HepG2 (cell line): Measurements from ENCODE around the gene TRIM49D2. TPM values are rescaled to one million over a fixed set of nuclear protein-coding genes. Genes with fewer than 3 reads are reported as not detected.
"Not testable (repeated sequence)": the region's sequence is repeated elsewhere in the genome, so short reads cannot be mapped to it uniquely, and the experiment has no call there.

Source experiments
- ATAC-seq: fragments of 200-7000 bp; cut with Tn5 transposase; 3 replicates; pipeline ENCODE4 v1.9.1; 2020; ENCODE audit warnings: mild to moderate bottlenecking, moderate library complexity
- BruUV-seq: library from RNA; stranded (reverse); fragments of 400-500 nt; replicated peaks from 2 replicates; lab custom pipeline; 2021; lab: Mats Ljungman, UMichigan
- CTCF ChIA-PET: fragments of 300-600 bp; formaldehyde crosslinking; extraction: SDS; loops from one replicate; lab custom pipeline; 2021; ENCODE audit warnings: low total read pairs, inconsistent platforms, low intra/inter-chr PET ratio; lab: Yijun Ruan, JAX
- POLR2A ChIA-PET: fragments of 350-600 bp; sonication (Branson Sonifier 250); formaldehyde crosslinking; loops from one replicate; lab custom pipeline; 2020; ENCODE audit warnings: antibody characterized with exemption, inconsistent platforms; lab: Yijun Ruan, JAX
- DNase-seq: peaks from one replicate; pipeline ENCODE4 v3.0.0-alpha.2; 2015; ENCODE audit warnings: low spot score
- FAIRE-seq: peaks from 3 replicates; lab custom pipeline; 2011; peaks lifted over from hg19 to GRCh38; lab: Jason Lieb, UNC
- H2AFZ ChIP-seq: one replicate; pipeline ENCODE4 v1.6.1; 2011; ENCODE audit warnings: low read length, inconsistent platforms
- H3K27ac ChIP-seq: fragments of 300-600 bp; 3 replicates; pipeline ENCODE4 v1.8.0; 2011; ENCODE audit warnings: mixed run types, mild to moderate bottlenecking, mixed read lengths, low read length, inconsistent platforms; ENCODE audit not compliant: insufficient read depth; ENCODE audit errors: extremely low read length
- H3K27me3 ChIP-seq, 2 experiments: fragments of 200-600 bp in 1 of 2; 2 replicates in 1 of 2; 3 replicates in 1 of 2; pipeline versions ENCODE4 v1.6.0 to v1.8.0; 2011; ENCODE audit warnings: low read length in 2 of 2, mild to moderate bottlenecking in 2 of 2, moderate library complexity in 2 of 2, inconsistent platforms in 1 of 2; ENCODE audit not compliant: insufficient read depth in 2 of 2, control insufficient read depth in 1 of 2
- H3K36me3 ChIP-seq, 2 experiments: fragments of 200-600 bp in 1 of 2; replicated peaks in 1 of 2; 2 replicates in 1 of 2; 3 replicates in 1 of 2; pipeline versions ENCODE4 v1.5.1 to v1.8.0; 2011; ENCODE audit warnings: low read length in 2 of 2, inconsistent platforms in 1 of 2; ENCODE audit not compliant: insufficient read depth in 2 of 2, control insufficient read depth in 1 of 2
- H3K4me1 ChIP-seq: 2 replicates; pipeline ENCODE4 v1.5.1; 2012; ENCODE audit warnings: low read length, inconsistent platforms; ENCODE audit not compliant: insufficient read depth
- H3K4me2 ChIP-seq: 2 replicates; pipeline ENCODE4 v1.6.0; 2011; ENCODE audit warnings: low read depth, low read length, inconsistent platforms
- H3K4me3 ChIP-seq, 3 experiments: fragments of 200-600 bp in 1 of 3; sonication (generic), shearing (Covaris generic) in 1 of 3; replicated peaks in 1 of 3; 2 replicates each; pipeline ENCODE4 v1.5.1; 2011 to 2016; ENCODE audit warnings: low read length in 3 of 3, inconsistent platforms in 2 of 3, low read depth in 2 of 3, mild to moderate bottlenecking in 2 of 3, control low read depth in 1 of 3, mixed read lengths in 1 of 3; ENCODE audit not compliant: insufficient read depth in 1 of 3
- H3K79me2 ChIP-seq: one replicate; pipeline ENCODE4 v1.6.1; 2011; ENCODE audit warnings: low read length, inconsistent platforms; ENCODE audit not compliant: insufficient read depth
- H3K9ac ChIP-seq: 2 replicates; pipeline ENCODE4 v1.6.0; 2011; ENCODE audit warnings: mild to moderate bottlenecking, low read depth, low read length, inconsistent platforms; ENCODE audit not compliant: insufficient read depth
- H3K9me3 ChIP-seq: 2 replicates; pipeline ENCODE4 v1.5.1; 2012; ENCODE audit warnings: mild to moderate bottlenecking, low read length
- H4K20me1 ChIP-seq: 2 replicates; pipeline ENCODE4 v1.6.0; 2011; ENCODE audit warnings: inconsistent platforms, mild to moderate bottlenecking, low read length, moderate library complexity; ENCODE audit not compliant: insufficient read depth
- ZNF224 ChIP-seq: sonication (generic); formaldehyde crosslinking; IDR thresholded peaks from 2 replicates; pipeline ENCODE4 v1.5.0; 2020; ENCODE audit warnings: mild to moderate bottlenecking, missing genetic modification reagents
- ZNF44 ChIP-seq: sonication (generic); formaldehyde crosslinking; IDR thresholded peaks from 2 replicates; pipeline ENCODE4 v1.5.1; 2020; ENCODE audit warnings: mild to moderate bottlenecking, missing genetic modification reagents
- ZNF691 ChIP-seq: sonication (generic); formaldehyde crosslinking; IDR thresholded peaks from 2 replicates; pipeline ENCODE4 v1.4.0; 2020; ENCODE audit warnings: missing genetic modification reagents, low read depth, mild to moderate bottlenecking, borderline replicate concordance
- ZNF710 ChIP-seq: sonication (generic); formaldehyde crosslinking; IDR thresholded peaks from 2 replicates; pipeline ENCODE4 v1.5.0; 2020; ENCODE audit warnings: mild to moderate bottlenecking, missing genetic modification reagents, borderline replicate concordance
- WGBS: methylation state at CpG from one replicate; pipeline ENCODE4 v1.1.6; 2017; ENCODE audit warnings: low lambda C conversion rate; 5-methylcytosine and 5-hydroxymethylcytosine counted together
- in situ Hi-C: cut with HindIII; loops from 2 replicates; pipeline ENCODE4 v1.10.0; 2017; ENCODE audit warnings: low pct_unique_long_range_greater_than_20kb; ENCODE audit not compliant: extremely low pct_ligation_motif_present
- intact Hi-C: fragments of 100-400 bp; cut with micrococcal nuclease; formaldehyde crosslinking; loops from one replicate; pipeline ENCODE4 v1.10.0; 2022; ENCODE audit not compliant: unreplicated experiment
- polyA plus RNA-seq, 8 experiments: library from polyadenylated mRNA; depleted of rRNA in 3 of 8; stranded (reverse) in 7 of 8; unstranded in 1 of 8; fragments of >200 nt; fragmentation: Illumina TruSeq in 4 of 8; extraction: Trizol in 4 of 8; gene quantifications; 2 replicates each; pipeline versions ENCODE4 v1.2.1 to v1.2.3, GENCODE V29; 2011 to 2016; ENCODE audit warnings: low read depth in 4 of 8, missing spikeins in 1 of 8, mixed read lengths in 1 of 8; ENCODE audit not compliant: insufficient read depth in 1 of 8
- total RNA-seq, 5 experiments: library from RNA; depleted of rRNA; stranded (reverse); fragments of >200 nt; fragmentation: Illumina TruSeq; extraction: Trizol; gene quantifications; 2 replicates each; pipeline ENCODE4 v1.2.3, GENCODE V29; 2016; ENCODE audit warnings: low read depth in 1 of 5

Gene TRIM49D2
- total and polyA plus RNA-seq, 2 of the 13 experiments (the other 11 are each of a cell fraction or from before 2014, with no cell fraction given), result not detected

- in situ Hi-C loops, result no loop called here
- FAIRE-seq, result no peak
- POLR2A ChIA-PET, result no interaction called here
Observed at GRCh38 chr11:89922195-89922660, 1.6 kb upstream of the TRIM49D2 start, which contains the start of gene TRIM49D1. TRIM49D1 (minus strand) TSS chr11:89922245; CDS start chr11:89917710, 4,535 bp downstream.

GRCh38 chr11:89960833-89961232, 37.0 kb downstream of the TRIM49D2 start:
- H2AFZ ChIP-seq, CTCF ChIA-PET, H3K4me2 ChIP-seq, H3K4me1 ChIP-seq, intact Hi-C loops, H3K36me3 ChIP-seq, H3K9ac ChIP-seq, H3K27me3 ChIP-seq, H3K4me3 ChIP-seq, H4K20me1 ChIP-seq, in situ Hi-C loops, DNase-seq, POLR2A ChIA-PET, H3K79me2 ChIP-seq, ATAC-seq, BruUV-seq, FAIRE-seq, H3K27ac ChIP-seq, H3K9me3 ChIP-seq: not testable (repeated sequence)
- WGBS, result 44% methylated on average over 4 of the region's 6 CpGs

More at GRCh38 chr11:89922195-89922660, 1.6 kb upstream of the TRIM49D2 start, which contains the start of gene TRIM49D1:
- H3K9me3 ChIP-seq, result no peaks in the 10 kb centered on the region
- H3K27ac ChIP-seq, result no peak within 1 kb of the TSS
- no peak within 1 kb of the TSS for H3K4me2 ChIP-seq
- DNase-seq, result no peak
- TF ChIP-seq ZNF710 (CRISPR knock-in tag) (no peak), ZNF691 (CRISPR knock-in tag) (no peak), ZNF224 (CRISPR knock-in tag) (no peak), ZNF44 (CRISPR knock-in tag) (no peak)
- no TSS peak for BruUV-seq
- ATAC-seq, result no peak
- CTCF ChIA-PET, result no interaction called here
- 0% methylated on average over 3 of the region's 3 CpGs for WGBS
- H3K79me2 ChIP-seq, result no peaks in the 10 kb centered on the region
- H3K9ac ChIP-seq, result no peak within 1 kb of the TSS
- H3K4me3 ChIP-seq, result no peak within 1 kb of the TSS
- H4K20me1 ChIP-seq, result no peaks in the 10 kb centered on the region
- H3K27me3 ChIP-seq, result no peaks in the 10 kb centered on the region
- no peaks in the 10 kb centered on the region for H3K4me1 ChIP-seq
- no peak within 1 kb of the TSS for H2AFZ ChIP-seq
- intact Hi-C loops, result no loop called here
- H3K36me3 ChIP-seq, result no peaks in the 10 kb centered on the region

- H3K36me3 ChIP-seq, H3K4me2 ChIP-seq, DNase-seq, H3K9me3 ChIP-seq, H3K4me1 ChIP-seq, H2AFZ ChIP-seq, CTCF ChIA-PET, BruUV-seq, H3K27ac ChIP-seq, ATAC-seq, FAIRE-seq, H4K20me1 ChIP-seq, POLR2A ChIA-PET, H3K79me2 ChIP-seq, H3K4me3 ChIP-seq, H3K27me3 ChIP-seq, in situ Hi-C loops, intact Hi-C loops, H3K9ac ChIP-seq: not testable (repeated sequence)
- no CpG with 5 or more reads among the region's 4 CpGs for WGBS
Observed at GRCh38 chr11:89965737-89966136, 41.9 kb downstream of the TRIM49D2 start, which contains the start of gene TRIM64. TRIM64 (plus strand) TSS chr11:89966037; CDS start chr11:89968504, 2,467 bp downstream.
